ENCODE results near the gene PEF1.

PEF1 gene

GRCh38 chr1:31658721-31659120 is 14.0 kb upstream of the PEF1 start:
- peaks cover 65% of the 10 kb centered on the region for H3K36me3 ChIP-seq (ENCODE audit: low read depth)
- TF ChIP-seq, protein P1, sequence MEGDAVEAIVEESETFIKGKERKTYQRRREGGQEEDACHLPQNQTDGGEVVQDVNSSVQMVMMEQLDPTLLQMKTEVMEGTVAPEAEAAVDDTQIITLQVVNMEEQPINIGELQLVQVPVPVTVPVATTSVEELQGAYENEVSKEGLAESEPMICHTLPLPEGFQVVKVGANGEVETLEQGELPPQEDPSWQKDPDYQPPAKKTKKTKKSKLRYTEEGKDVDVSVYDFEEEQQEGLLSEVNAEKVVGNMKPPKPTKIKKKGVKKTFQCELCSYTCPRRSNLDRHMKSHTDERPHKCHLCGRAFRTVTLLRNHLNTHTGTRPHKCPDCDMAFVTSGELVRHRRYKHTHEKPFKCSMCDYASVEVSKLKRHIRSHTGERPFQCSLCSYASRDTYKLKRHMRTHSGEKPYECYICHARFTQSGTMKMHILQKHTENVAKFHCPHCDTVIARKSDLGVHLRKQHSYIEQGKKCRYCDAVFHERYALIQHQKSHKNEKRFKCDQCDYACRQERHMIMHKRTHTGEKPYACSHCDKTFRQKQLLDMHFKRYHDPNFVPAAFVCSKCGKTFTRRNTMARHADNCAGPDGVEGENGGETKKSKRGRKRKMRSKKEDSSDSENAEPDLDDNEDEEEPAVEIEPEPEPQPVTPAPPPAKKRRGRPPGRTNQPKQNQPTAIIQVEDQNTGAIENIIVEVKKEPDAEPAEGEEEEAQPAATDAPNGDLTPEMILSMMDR (IDR thresholded peaks at IDR 0.05; ENCODE audit: poor library complexity, severe bottlenecking): no peak
- no peaks in the 10 kb centered on the region for H3K9me3 ChIP-seq (ENCODE audit: severe bottlenecking)
- ATAC-seq (ENCODE audit: low read depth): no peak
- DNase-seq (ENCODE audit: low spot score): no peak
- no peaks in the 10 kb centered on the region for H3K4me1 ChIP-seq (ENCODE audit: insufficient read depth, poor library complexity, severe bottlenecking)
- no peak overlapping the region for H3K4me3 ChIP-seq (ENCODE audit: severe bottlenecking)
- no peaks in the 10 kb centered on the region for H3K27me3 ChIP-seq (ENCODE audit: insufficient read depth, poor library complexity, severe bottlenecking)
- H3K27ac ChIP-seq (ENCODE audit: poor library complexity, severe bottlenecking): no peak overlapping the region

DNA sequence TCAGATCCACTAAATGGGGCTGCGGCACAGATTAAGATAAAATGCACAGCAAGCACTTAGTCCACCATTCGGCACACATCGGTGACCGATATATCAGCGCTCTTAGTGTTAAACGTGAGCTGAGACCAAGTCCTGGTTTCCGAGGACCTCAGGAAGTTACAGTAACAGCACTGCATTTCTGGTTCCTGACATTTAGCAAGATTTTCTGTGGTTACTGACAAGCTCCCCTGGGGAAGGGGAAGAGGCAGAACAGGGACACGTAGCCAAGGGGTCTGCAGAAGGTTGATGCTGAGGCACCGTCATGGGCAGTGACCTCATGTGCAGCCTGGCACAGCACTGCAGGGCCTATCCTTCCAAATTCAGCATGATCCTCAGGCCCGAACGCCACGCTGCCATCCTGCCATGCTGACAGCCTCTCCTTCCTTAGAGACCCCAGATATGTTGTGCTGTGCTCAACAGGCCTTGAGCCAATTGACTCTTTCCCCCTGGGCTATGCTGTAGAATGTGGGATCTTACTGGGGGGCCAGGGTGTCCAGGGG is 13.4 kb upstream of the PEF1 start:
- no peak for DNase-seq (ENCODE audit: low spot score)
- Histone ChIP-seq H3K27ac (ENCODE audit: poor library complexity, severe bottlenecking) (no peak overlapping the region), H3K4me1 (ENCODE audit: insufficient read depth, poor library complexity, severe bottlenecking) (no peaks in the 10 kb centered on the region), H3K9me3 (ENCODE audit: severe bottlenecking) (no peaks in the 10 kb centered on the region), H3K36me3 (ENCODE audit: low read depth) (peaks cover 69% of the 10 kb centered on the region), H3K4me3 (ENCODE audit: severe bottlenecking) (no peak overlapping the region), H3K27me3 (ENCODE audit: insufficient read depth, poor library complexity, severe bottlenecking) (no peaks in the 10 kb centered on the region)
- TF ChIP-seq, protein P1 (IDR thresholded peaks at IDR 0.05; ENCODE audit: poor library complexity, severe bottlenecking): no peak
- ATAC-seq (ENCODE audit: low read depth): no peak

GRCh38 chr1:31657020-31657804 is 12.5 kb upstream of the PEF1 start:
- Histone ChIP-seq H3K27me3 (ENCODE audit: insufficient read depth, poor library complexity, severe bottlenecking) (no peaks in the 10 kb centered on the region), H3K4me1 (ENCODE audit: insufficient read depth, poor library complexity, severe bottlenecking) (no peaks in the 10 kb centered on the region), H3K4me3 (ENCODE audit: severe bottlenecking) (no peak overlapping the region), H3K36me3 (ENCODE audit: low read depth) (peaks cover 74% of the 10 kb centered on the region), H3K27ac (ENCODE audit: poor library complexity, severe bottlenecking) (no peak overlapping the region), H3K9me3 (ENCODE audit: severe bottlenecking) (no peaks in the 10 kb centered on the region)
- TF ChIP-seq, protein P1 (IDR thresholded peaks at IDR 0.05; ENCODE audit: poor library complexity, severe bottlenecking): no peak
- DNase-seq (ENCODE audit: low spot score): no peak
- no peak for ATAC-seq (ENCODE audit: low read depth)

DNA sequence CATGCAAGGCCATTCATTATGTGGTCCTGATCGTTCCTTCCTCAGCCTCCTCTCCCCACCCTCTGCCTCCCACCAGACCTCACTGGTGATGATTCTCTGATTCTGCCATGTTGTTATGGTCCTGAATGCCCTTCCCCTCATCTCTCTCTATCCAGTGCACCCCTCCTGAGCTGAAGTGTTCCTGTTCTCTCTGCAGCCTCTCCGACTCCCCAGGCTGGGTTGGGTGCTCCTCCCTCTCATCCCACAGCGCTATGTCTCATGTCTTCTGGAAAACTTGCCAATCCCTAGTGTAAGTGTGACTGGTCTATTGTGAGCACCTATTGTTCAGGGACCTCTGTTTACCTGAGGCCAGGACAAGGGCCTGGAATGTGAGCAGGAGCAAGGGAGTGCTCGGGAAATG is 11.1 kb upstream of the PEF1 start:
- H3K36me3 ChIP-seq (ENCODE audit: low read depth): peaks cover 63% of the 10 kb centered on the region
- no peak overlapping the region for H3K4me3 ChIP-seq (ENCODE audit: severe bottlenecking)
- DNase-seq (ENCODE audit: low spot score): no peak
- H3K9me3 ChIP-seq (ENCODE audit: severe bottlenecking): no peaks in the 10 kb centered on the region
- TF ChIP-seq, protein P1 (IDR thresholded peaks at IDR 0.05; ENCODE audit: poor library complexity, severe bottlenecking): no peak
- H3K4me1 ChIP-seq (ENCODE audit: insufficient read depth, poor library complexity, severe bottlenecking): no peaks in the 10 kb centered on the region
- no peak for ATAC-seq (ENCODE audit: low read depth)
- no peaks in the 10 kb centered on the region for H3K27me3 ChIP-seq (ENCODE audit: insufficient read depth, poor library complexity, severe bottlenecking)
- no peak overlapping the region for H3K27ac ChIP-seq (ENCODE audit: poor library complexity, severe bottlenecking)

DNA sequence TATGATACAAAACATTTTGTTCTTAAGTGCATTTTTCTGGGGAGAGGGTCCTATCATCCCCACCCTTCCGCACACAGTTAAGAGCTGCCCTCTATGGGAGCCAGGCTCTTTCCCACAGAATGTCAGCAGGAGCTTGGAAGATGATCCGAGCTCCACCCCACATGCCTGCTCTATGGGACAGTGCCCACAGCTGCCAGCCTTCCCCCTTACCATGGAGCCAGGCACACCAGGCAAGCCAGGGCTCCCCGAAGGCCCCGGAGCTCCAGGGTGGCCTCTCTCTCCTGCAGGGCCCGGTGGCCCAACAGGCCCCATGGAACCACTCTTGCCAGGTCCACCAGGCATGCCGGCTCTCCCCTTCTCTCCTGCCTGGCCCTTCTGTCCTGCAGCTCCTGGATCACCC is 10.4 kb upstream of the PEF1 start:
- Histone ChIP-seq H3K36me3 (ENCODE audit: low read depth) (peaks cover 57% of the 10 kb centered on the region), H3K4me3 (ENCODE audit: severe bottlenecking) (no peak overlapping the region), H3K9me3 (ENCODE audit: severe bottlenecking) (no peaks in the 10 kb centered on the region), H3K27me3 (ENCODE audit: insufficient read depth, poor library complexity, severe bottlenecking) (no peaks in the 10 kb centered on the region), H3K4me1 (ENCODE audit: insufficient read depth, poor library complexity, severe bottlenecking) (no peaks in the 10 kb centered on the region), H3K27ac (ENCODE audit: poor library complexity, severe bottlenecking) (no peak overlapping the region)
- DNase-seq (ENCODE audit: low spot score) (no peak), ATAC-seq (ENCODE audit: low read depth) (no peak)
- TF ChIP-seq, protein P1 (IDR thresholded peaks at IDR 0.05; ENCODE audit: poor library complexity, severe bottlenecking): no peak
